Loucy (cell line): ENCODE results near the gene CDC37L1.

Source experiments
- H2AFZ ChIP-seq: fragments of 200-600 bp; sonication (generic); 2 replicates; pipeline ENCODE4 v1.6.0; 2016; ENCODE audit warnings: antibody characterized with exemption, mild to moderate bottlenecking, low read length, moderate library complexity
- H3F3A ChIP-seq: fragments of 200-600 bp; 2 replicates; pipeline ENCODE4 v1.6.0; 2016; ENCODE audit warnings: antibody characterized with exemption, low read depth, mild to moderate bottlenecking
- H3K27me3 ChIP-seq: fragments of 200-600 bp; sonication (generic); 2 replicates; pipeline ENCODE4 v1.6.1; 2014; ENCODE audit warnings: low read length, mild to moderate bottlenecking; ENCODE audit not compliant: insufficient read depth, poor library complexity, severe bottlenecking
- H3K36me3 ChIP-seq: fragments of 200-600 bp; sonication (generic); 2 replicates; pipeline ENCODE4 v1.6.1; 2016; ENCODE audit warnings: low read length; ENCODE audit not compliant: insufficient read depth
- H3K4me1 ChIP-seq: fragments of 200-600 bp; sonication (generic); 2 replicates; pipeline ENCODE4 v1.5.1; 2014; ENCODE audit warnings: low read length, mild to moderate bottlenecking; ENCODE audit not compliant: insufficient read depth, poor library complexity, severe bottlenecking
- H3K4me2 ChIP-seq: fragments of 200-600 bp; sonication (generic); 2 replicates; pipeline ENCODE4 v1.6.0; 2014; ENCODE audit warnings: antibody characterized with exemption, low read length, low read depth, mild to moderate bottlenecking; ENCODE audit not compliant: poor library complexity, severe bottlenecking
- H3K4me3 ChIP-seq: fragments of 200-600 bp; sonication (generic); 2 replicates; pipeline ENCODE4 v1.5.1; 2014; ENCODE audit warnings: low read length, mild to moderate bottlenecking, mixed read lengths; ENCODE audit not compliant: poor library complexity, severe bottlenecking
- H3K79me2 ChIP-seq: fragments of 200-600 bp; sonication (generic); 2 replicates; pipeline ENCODE4 v1.6.1; 2014; ENCODE audit warnings: low read length; ENCODE audit not compliant: insufficient read depth
- H3K9ac ChIP-seq: fragments of 200-600 bp; sonication (generic); 2 replicates; pipeline ENCODE4 v1.6.0; 2014; ENCODE audit warnings: mild to moderate bottlenecking, low read depth, low read length, moderate library complexity; ENCODE audit not compliant: poor library complexity, severe bottlenecking
- H3K9me2 ChIP-seq: fragments of 200-600 bp; sonication (generic); replicated peaks from 2 replicates; pipeline ENCODE4 v1.6.1; 2016; ENCODE audit warnings: low read depth, low read length, mixed read lengths
- H3K9me3 ChIP-seq: fragments of 200-600 bp; sonication (generic); 2 replicates; pipeline ENCODE4 v1.6.1; 2014; ENCODE audit warnings: mild to moderate bottlenecking, antibody characterized with exemption, low read length, low read depth; ENCODE audit not compliant: insufficient read depth
- H4K20me1 ChIP-seq: fragments of 200-600 bp; sonication (generic); 2 replicates; pipeline ENCODE4 v1.6.0; 2014; ENCODE audit warnings: antibody characterized with exemption, low read length, mild to moderate bottlenecking; ENCODE audit not compliant: insufficient read depth, poor library complexity, severe bottlenecking
- EZH2phosphoT487 ChIP-seq: fragments of 200-600 bp; IDR thresholded peaks from 2 replicates; pipeline ENCODE4 v1.6.1; 2018; ENCODE audit warnings: antibody characterized with exemption, mild to moderate bottlenecking, moderate library complexity, borderline replicate concordance
- TF ChIP-seq, protein P1 (sequence below): fragments of 200-600 bp; sonication (generic); conservative IDR thresholded peaks from 2 replicates; pipeline ENCODE4 v1.5.1; 2014; ENCODE audit warnings: mild to moderate bottlenecking, antibody characterized with exemption, low read length

Gene CDC37L1

DNA sequence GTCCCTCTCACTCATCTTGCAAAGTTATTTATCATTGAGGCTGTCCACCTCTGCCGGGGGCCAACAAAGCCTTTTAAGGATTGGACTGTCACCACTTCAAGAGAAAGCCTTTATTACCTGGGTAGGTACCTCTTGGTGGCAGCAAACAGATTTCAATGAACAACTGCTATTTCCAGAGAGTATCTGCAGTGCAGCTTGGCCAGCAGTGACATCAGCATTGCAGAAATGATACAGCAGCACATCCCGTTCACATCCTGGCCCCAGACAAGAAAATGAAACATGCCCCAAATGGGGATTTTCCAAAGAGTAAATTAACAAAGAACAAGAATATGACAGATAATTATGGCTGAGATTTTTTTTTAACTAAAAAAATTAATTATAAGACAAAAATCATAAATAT, 10.8 kb upstream of the CDC37L1 start:
- Histone ChIP-seq H3K9me2 (no peaks in the 10 kb centered on the region), H3K9ac (no peak overlapping the region), H3F3A (peaks cover 6% of the 10 kb centered on the region; the same call in 1 of the 2 replicates), H4K20me1 (no peaks in the 10 kb centered on the region), H3K4me3 (no peak overlapping the region), H3K9me3 (no peaks in the 10 kb centered on the region), H3K36me3 (no peaks in the 10 kb centered on the region), H3K4me1 (peaks cover 18% of the 10 kb centered on the region), H3K79me2 (no peaks in the 10 kb centered on the region), H3K4me2 (no peak overlapping the region), H3K27me3 (peaks cover 14% of the 10 kb centered on the region), H2AFZ (no peak overlapping the region)
- TF ChIP-seq EZH2phosphoT487, result no peak
- TF ChIP-seq, protein P1, sequence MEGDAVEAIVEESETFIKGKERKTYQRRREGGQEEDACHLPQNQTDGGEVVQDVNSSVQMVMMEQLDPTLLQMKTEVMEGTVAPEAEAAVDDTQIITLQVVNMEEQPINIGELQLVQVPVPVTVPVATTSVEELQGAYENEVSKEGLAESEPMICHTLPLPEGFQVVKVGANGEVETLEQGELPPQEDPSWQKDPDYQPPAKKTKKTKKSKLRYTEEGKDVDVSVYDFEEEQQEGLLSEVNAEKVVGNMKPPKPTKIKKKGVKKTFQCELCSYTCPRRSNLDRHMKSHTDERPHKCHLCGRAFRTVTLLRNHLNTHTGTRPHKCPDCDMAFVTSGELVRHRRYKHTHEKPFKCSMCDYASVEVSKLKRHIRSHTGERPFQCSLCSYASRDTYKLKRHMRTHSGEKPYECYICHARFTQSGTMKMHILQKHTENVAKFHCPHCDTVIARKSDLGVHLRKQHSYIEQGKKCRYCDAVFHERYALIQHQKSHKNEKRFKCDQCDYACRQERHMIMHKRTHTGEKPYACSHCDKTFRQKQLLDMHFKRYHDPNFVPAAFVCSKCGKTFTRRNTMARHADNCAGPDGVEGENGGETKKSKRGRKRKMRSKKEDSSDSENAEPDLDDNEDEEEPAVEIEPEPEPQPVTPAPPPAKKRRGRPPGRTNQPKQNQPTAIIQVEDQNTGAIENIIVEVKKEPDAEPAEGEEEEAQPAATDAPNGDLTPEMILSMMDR, result no peak

DNA sequence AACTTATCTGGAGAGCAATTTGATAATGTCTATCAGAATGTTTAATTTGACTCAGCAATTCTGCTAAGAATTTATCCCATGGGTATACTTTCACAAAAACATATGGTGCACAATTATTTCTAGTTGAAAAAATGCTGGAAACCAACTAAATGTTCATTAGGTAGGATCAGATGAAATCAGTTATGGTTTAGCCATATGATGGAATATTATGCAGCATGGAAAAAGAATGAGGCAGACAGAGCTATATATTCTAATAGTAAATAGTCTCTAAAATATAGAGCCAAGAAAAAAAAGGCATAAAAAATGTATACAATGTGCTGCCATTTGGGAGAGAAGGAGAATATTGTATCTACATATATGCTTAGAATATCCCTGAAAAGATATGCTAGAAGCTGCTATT, 9.5 kb upstream of the CDC37L1 start:
- peaks cover 14% of the 10 kb centered on the region for H3K27me3 ChIP-seq
- H3K4me2 ChIP-seq, result no peak overlapping the region
- no peaks in the 10 kb centered on the region for H3K9me3 ChIP-seq
- H3K9ac ChIP-seq, result no peak overlapping the region
- H3K4me3 ChIP-seq, result no peak overlapping the region
- H3K36me3 ChIP-seq, result no peaks in the 10 kb centered on the region
- H2AFZ ChIP-seq, result no peak overlapping the region
- H3K4me1 ChIP-seq, result peaks cover 12% of the 10 kb centered on the region
- no peaks in the 10 kb centered on the region for H3K79me2 ChIP-seq
- no peaks in the 10 kb centered on the region for H4K20me1 ChIP-seq
- TF ChIP-seq, protein P1, result no peak
- TF ChIP-seq EZH2phosphoT487, result no peak
- no peaks in the 10 kb centered on the region for H3K9me2 ChIP-seq
- peaks cover 2% of the 10 kb centered on the region; the same call in 1 of the 2 replicates for H3F3A ChIP-seq

DNA sequence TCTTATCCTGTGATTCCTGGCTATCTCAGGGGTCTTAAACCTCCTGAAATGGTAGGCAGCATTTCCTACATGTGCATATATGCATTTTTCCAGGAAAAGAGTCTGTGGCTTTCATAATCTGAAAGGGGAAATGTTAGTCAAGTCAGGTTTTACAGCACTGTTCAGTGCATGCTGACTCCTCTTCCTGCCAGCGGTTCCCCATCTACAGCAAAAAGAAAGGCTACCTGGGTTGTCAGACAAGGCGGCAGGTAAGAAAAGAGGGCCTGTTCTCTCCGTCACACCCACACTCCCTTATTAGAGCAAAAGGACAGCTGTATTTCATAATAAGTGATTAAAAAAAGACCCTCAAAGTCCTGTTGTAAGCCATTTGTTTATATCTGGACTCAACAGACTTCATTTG, 8.8 kb upstream of the CDC37L1 start:
- Histone ChIP-seq H4K20me1 (no peaks in the 10 kb centered on the region), H3K36me3 (no peaks in the 10 kb centered on the region), H3K9ac (no peak overlapping the region), H3K4me3 (no peak overlapping the region), H3K4me2 (no peak overlapping the region), H3K27me3 (peaks cover 13% of the 10 kb centered on the region), H3K79me2 (no peaks in the 10 kb centered on the region), H3K9me3 (no peaks in the 10 kb centered on the region), H3K9me2 (no peaks in the 10 kb centered on the region), H2AFZ (no peak overlapping the region), H3K4me1 (peaks cover 12% of the 10 kb centered on the region), H3F3A (no peaks in the 10 kb centered on the region)
- TF ChIP-seq, protein P1, result no peak
- TF ChIP-seq EZH2phosphoT487, result no peak
